ENCODE results near the gene CGREF1.

GRCh38 chr2:27091746-27092695 is 26.9 kb downstream of the CGREF1 start:
- TF ChIP-seq CTCF (conservative IDR thresholded peaks at IDR 0.05; ENCODE audit: low read length) (no peak), EZH2phosphoT487 (IDR thresholded peaks at IDR 0.05; ENCODE audit: borderline replicate concordance, low read depth, low read length) (no peak)
